ENCODE measurements around the gene HMMR.

The HMMR gene

DNA sequence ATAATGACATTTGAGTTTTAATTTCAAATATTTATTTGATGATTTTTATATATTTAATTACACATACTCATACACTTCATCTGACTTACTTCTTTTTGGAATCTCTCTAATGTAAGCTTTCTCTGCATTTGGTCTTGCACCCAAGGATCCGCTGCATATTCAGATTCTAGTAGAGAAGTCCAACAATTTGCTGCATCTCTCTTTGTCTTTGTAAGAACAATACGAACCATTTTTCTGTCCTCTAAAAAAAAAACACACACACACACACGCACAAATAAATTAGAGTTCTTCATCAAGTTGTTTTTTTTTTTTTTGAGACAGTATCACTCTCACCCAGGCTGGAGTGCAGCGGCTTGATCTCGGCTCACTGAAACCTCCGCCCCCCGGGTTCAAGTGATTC, 3.6 kb upstream of the HMMR start:
- DNase-seq (ENCODE audit: low read depth), result no peak
- TF ChIP-seq, protein P1, sequence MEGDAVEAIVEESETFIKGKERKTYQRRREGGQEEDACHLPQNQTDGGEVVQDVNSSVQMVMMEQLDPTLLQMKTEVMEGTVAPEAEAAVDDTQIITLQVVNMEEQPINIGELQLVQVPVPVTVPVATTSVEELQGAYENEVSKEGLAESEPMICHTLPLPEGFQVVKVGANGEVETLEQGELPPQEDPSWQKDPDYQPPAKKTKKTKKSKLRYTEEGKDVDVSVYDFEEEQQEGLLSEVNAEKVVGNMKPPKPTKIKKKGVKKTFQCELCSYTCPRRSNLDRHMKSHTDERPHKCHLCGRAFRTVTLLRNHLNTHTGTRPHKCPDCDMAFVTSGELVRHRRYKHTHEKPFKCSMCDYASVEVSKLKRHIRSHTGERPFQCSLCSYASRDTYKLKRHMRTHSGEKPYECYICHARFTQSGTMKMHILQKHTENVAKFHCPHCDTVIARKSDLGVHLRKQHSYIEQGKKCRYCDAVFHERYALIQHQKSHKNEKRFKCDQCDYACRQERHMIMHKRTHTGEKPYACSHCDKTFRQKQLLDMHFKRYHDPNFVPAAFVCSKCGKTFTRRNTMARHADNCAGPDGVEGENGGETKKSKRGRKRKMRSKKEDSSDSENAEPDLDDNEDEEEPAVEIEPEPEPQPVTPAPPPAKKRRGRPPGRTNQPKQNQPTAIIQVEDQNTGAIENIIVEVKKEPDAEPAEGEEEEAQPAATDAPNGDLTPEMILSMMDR (IDR thresholded peaks at IDR 0.05; ENCODE audit: insufficient read depth, low read depth, low read length, missing control alignments), result no peak
- no peak overlapping the region for H3K4me3 ChIP-seq (ENCODE audit: low read length)

DNA sequence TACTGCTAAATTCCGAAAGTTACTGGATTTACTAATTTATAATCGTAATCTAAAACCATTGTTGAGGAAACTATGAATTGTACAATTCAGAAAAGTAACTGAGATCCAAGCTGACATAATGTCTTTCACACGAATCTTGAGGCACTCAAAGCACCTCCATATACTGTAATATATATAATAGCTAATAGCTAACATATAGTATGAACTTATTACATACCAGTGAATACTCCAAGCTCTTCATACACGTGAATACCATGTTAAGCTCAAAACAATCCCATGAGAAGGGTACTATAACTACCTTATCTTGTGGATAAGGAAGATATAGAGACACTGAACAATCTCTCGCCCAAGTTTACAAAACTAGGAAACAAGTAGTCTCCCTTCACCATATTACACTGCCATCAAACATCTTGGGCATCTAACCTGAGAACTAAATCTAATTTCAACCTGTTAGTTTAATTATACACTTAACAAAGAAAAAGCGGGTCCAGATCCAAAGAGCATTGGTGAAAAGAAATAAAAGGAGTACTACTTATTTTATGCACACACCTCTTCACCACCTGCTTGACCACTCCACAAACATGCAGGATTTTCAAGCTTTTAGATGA, 1.6 kb upstream of the HMMR start:
- DNase-seq (ENCODE audit: low read depth), result peak; percentile 4
- H3K4me3 ChIP-seq (ENCODE audit: low read length), result peak overlapping the region; percentile 81
- TF ChIP-seq, protein P1 (IDR thresholded peaks at IDR 0.05; ENCODE audit: insufficient read depth, low read depth, low read length, missing control alignments), result no peak

DNA sequence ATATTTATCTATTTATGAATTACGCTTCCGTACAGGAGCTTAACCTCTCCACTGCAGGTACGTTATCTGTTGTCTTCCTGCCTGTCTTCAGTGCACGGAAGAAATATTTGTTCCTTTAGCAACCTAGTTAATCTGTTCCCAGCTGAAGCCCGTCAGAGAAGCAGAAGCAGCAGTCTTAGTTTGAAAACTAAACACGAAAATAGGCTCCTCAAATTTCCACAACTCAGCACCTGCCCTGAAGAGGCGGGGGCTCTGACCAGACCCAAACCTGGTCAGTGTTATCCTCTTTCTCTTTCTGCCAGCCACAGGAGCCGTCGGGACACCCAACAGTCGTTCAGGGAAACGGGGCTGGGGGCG, 992 bp upstream of the HMMR start:
- TF ChIP-seq, protein P1 (IDR thresholded peaks at IDR 0.05; ENCODE audit: insufficient read depth, low read depth, low read length, missing control alignments), result no peak
- no peak for DNase-seq (ENCODE audit: low read depth)
- H3K4me3 ChIP-seq (ENCODE audit: low read length), result peak overlapping the region; percentile 81

DNA sequence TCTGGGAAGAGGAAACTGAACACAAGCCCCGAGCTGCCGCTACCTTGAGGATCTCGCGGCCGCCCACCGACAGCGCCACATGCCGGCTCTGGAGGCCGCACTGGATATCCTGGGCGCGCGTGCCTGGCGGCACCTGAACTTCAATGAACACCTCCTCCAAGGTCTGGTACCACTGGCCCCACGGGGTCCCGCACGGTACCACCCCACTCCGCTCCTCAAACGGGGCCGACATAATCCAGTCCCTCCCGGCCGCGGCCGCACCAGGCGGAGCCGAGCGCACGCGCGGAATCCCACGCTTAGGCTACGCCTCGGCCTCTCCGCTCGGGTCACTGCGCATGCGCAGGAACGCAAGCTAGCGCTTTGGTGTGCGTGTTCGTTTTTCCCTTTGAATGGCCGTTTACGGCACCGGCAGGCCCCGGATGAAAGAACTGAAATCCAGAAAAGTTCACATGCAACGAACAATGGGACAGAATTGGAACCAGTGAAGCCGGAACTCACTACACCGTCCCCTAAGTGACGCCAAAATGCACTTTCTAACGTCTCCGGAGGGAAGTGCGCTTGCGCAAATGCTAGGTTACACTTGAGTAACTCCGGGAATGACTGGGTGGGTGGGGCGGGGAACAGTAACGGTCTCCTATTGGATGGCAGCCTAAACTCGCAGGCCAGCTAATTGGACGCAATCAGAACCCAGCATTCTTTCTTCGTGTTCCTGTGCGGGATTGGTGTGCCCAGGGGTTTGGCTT, 442 bp upstream of the HMMR start, which contains the start of gene NUDCD2:
TSS of gene NUDCD2 (minus strand) at position 284 of the 743 bp plus-strand sequence. CDS start at position 232, 52 bp downstream.
- TF ChIP-seq, protein P1 (IDR thresholded peaks at IDR 0.05; ENCODE audit: insufficient read depth, low read depth, low read length, missing control alignments), result peak; percentile 35
- H3K4me3 ChIP-seq (ENCODE audit: low read length), result peak within 1 kb of the TSS; percentile 81
- peak; percentile 99 for DNase-seq (ENCODE audit: low read depth)

DNA sequence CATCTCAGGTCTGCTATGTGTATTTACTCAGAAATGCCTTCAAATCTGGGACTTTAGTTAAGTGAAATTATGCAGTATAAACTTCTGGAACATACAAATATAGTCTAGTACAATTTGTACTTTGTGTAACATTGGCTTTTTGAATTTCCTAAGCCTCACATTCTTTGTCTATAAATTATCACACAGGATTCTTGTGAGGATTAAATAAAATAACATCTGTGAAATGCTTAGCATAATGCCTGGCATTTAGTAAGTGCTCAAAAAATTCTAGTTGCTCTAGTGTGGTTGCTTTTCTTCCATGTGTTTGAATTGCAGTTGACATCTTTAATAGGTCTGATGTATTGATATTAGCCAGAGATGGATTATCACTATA, 2.6 kb downstream of the HMMR start:
- TF ChIP-seq, protein P1 (IDR thresholded peaks at IDR 0.05; ENCODE audit: insufficient read depth, low read depth, low read length, missing control alignments), result no peak
- no peak for DNase-seq (ENCODE audit: low read depth)
- no peak overlapping the region for H3K4me3 ChIP-seq (ENCODE audit: low read length)

DNA sequence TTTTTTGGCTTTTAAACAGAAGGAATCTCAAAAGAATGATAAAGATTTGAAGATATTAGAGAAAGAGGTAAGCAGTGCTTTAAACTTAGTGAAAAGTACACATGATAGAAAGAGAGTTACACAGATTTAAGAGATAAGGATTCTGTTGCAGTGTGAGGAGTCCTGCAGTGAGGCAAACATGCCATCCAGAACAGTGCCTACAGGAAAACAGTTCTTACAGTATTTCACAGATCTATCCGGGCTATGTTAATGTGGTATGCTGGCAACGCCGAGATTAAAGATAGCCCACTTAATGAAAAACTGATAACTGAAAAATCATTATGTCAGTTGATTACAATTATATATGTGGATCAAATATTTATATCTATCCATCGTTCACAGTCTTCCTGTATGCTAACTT, 7.2 kb downstream of the HMMR start:
- no peak for DNase-seq (ENCODE audit: low read depth)
- H3K4me3 ChIP-seq (ENCODE audit: low read length), result no peak overlapping the region
- TF ChIP-seq, protein P1 (IDR thresholded peaks at IDR 0.05; ENCODE audit: insufficient read depth, low read depth, low read length, missing control alignments), result no peak
